NOMO-1 (cell line): ENCODE results near the gene GPHN.
A peak's percentile ranks its signal among the peaks of the same experiment; 100 is the strongest.

Source experiments
- DNase-seq, 2 experiments: peaks; one replicate each; lab custom pipeline; 2025; ENCODE audit not compliant: unreplicated experiment in 2 of 2; lab: John Stamatoyannopoulos, UW

Gene GPHN

GRCh38 chr14:66596241-66596985, 88.5 kb downstream of the GPHN start:
- no peak for DNase-seq

- DNase-seq = no peak
Observed at GRCh38 chr14:66600416-66600815, 92.5 kb downstream of the GPHN start.

- no peak for DNase-seq
Observed at GRCh38 chr14:66601932-66602578, 94.1 kb downstream of the GPHN start.

- DNase-seq = no peak
Observed at GRCh38 chr14:66603945-66604344, 96.0 kb downstream of the GPHN start.

- no peak for DNase-seq
Observed at GRCh38 chr14:66606826-66607225, 98.9 kb downstream of the GPHN start.

- peak; percentile 1 to 16 for DNase-seq
Observed at GRCh38 chr14:66610154-66610563, 102.2 kb downstream of the GPHN start.

GRCh38 chr14:66613344-66613743, 105.4 kb downstream of the GPHN start:
- DNase-seq = no peak

GRCh38 chr14:66619952-66620351, 112.0 kb downstream of the GPHN start:
- DNase-seq = no peak

- DNase-seq = no peak
Observed at GRCh38 chr14:66623838-66624237, 115.9 kb downstream of the GPHN start.

GRCh38 chr14:66624336-66624937, 116.5 kb downstream of the GPHN start:
- DNase-seq = peak; percentile 2 to 12

- no peak for DNase-seq
Observed at GRCh38 chr14:66628636-66629035, 120.7 kb downstream of the GPHN start.

GRCh38 chr14:66629499-66629898, 121.6 kb downstream of the GPHN start:
- no peak for DNase-seq

- no peak for DNase-seq
Observed at GRCh38 chr14:66634876-66635275, 126.9 kb downstream of the GPHN start.

GRCh38 chr14:66635435-66635834, 127.5 kb downstream of the GPHN start:
- no peak for DNase-seq

- no peak for DNase-seq
Observed at GRCh38 chr14:66636240-66636639, 128.3 kb downstream of the GPHN start.

- no peak for DNase-seq
Observed at GRCh38 chr14:66638689-66639088, 130.7 kb downstream of the GPHN start.

GRCh38 chr14:66641861-66642635, 134.1 kb downstream of the GPHN start:
- no peak for DNase-seq

GRCh38 chr14:66643344-66643743, 135.4 kb downstream of the GPHN start:
- no peak for DNase-seq

GRCh38 chr14:66645716-66646115, 137.8 kb downstream of the GPHN start:
- no peak for DNase-seq

- no peak for DNase-seq
Observed at GRCh38 chr14:66649498-66649897, 141.6 kb downstream of the GPHN start.

- DNase-seq = no peak
Observed at GRCh38 chr14:66650491-66650911, 142.6 kb downstream of the GPHN start.
